Suprapubic skin (tissue), 4 donors: ENCODE results near the gene SNRNP70. TPM values are rescaled to one million over a fixed set of nuclear protein-coding genes. Genes with fewer than 3 reads are reported as not detected.

Experiments
- DNase-seq, 2 donors: peaks; one replicate each; pipeline ENCODE4 v3.0.0-alpha.2; 2019; ENCODE audit warnings: low spot score in 2 of 2
- H3K27ac ChIP-seq: fragments of 200-600 bp; sonication (generic); one replicate; pipeline ENCODE4 v1.5.1; 2019
- H3K27me3 ChIP-seq: fragments of 200-600 bp; sonication (generic); one replicate; pipeline ENCODE4 v1.5.1; 2019
- H3K36me3 ChIP-seq: fragments of 200-600 bp; sonication (generic); one replicate; pipeline ENCODE4 v1.5.1; 2019
- H3K4me1 ChIP-seq: fragments of 200-600 bp; sonication (generic); one replicate; pipeline ENCODE4 v1.5.1; 2019
- H3K4me3 ChIP-seq: fragments of 200-600 bp; sonication (generic); one replicate; pipeline ENCODE4 v1.5.1; 2019; ENCODE audit warnings: mild to moderate bottlenecking
- H3K9me3 ChIP-seq: fragments of 200-600 bp; sonication (generic); one replicate; pipeline ENCODE4 v1.5.1; 2019
- EP300 ChIP-seq: sonication (generic); formaldehyde crosslinking; IDR thresholded peaks from one replicate; pipeline ENCODE4 v1.6.1; 2017; ENCODE audit warnings: antibody characterized with exemption
- POLR2A ChIP-seq, 2 donors: fragments of 450-650 bp; IDR thresholded peaks; one replicate each; pipeline ENCODE4 v1.6.1; 2017; ENCODE audit warnings: antibody characterized with exemption in 2 of 2, mild to moderate bottlenecking in 2 of 2, moderate library complexity in 2 of 2
- POLR2AphosphoS5 ChIP-seq, 3 donors: sonication (generic); formaldehyde crosslinking; IDR thresholded peaks; one replicate each; pipeline ENCODE4 v1.6.1; 2017; ENCODE audit warnings: antibody characterized with exemption in 3 of 3
- WGBS: methylation state at CpG from one replicate; pipeline ENCODE4 v1.1.5; 2018; 5-methylcytosine and 5-hydroxymethylcytosine counted together
- total RNA-seq, 4 donors: library from RNA; depleted of rRNA; stranded (reverse); fragments of >200 nt; gene quantifications; one replicate each; pipeline ENCODE4 v1.1.0, GENCODE V29; 2016
- TF ChIP-seq, protein P1 (sequence below), 2 donors: fragments of 200-600 bp in 1 of 2; fragments of 450-650 bp in 1 of 2; sonication (generic) in 1 of 2; IDR thresholded peaks; one replicate each; pipeline ENCODE4 v1.5.1; 2016 to 2019; ENCODE audit warnings: antibody characterized with exemption in 2 of 2, mild to moderate bottlenecking in 1 of 2, moderate library complexity in 1 of 2

SNRNP70 gene
- total RNA-seq, 4 donors from 2014 or later, result 207 to 788 (median 322) TPM

DNA sequence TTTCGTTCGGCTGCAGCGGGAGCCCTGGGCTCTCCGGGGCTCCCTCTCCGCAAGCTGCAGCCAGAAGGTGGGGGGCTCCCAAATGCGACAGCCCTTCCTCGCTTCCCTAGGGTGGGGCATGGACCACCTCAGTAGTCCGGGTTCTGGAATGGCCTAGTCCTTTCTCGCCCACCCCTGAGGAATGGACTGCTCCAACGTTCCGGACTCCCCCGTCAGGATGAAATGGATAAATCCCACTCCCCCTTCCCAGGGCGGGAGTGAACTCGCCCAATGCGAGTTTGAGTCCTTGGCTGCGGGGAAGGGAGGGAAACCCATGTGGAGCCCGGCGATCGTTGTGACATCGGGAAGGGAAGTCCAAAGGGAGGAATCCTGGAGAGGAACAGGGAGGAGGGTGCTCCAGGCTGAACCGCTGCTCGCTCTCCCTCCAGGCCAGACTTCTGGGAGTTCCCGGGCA, 64.4 kb downstream of the SNRNP70 start:
- H3K4me1 ChIP-seq, result peaks cover 51% of the 10 kb centered on the region
- DNase-seq, result peak; percentile 88 to 89
- no peaks in the 10 kb centered on the region for H3K9me3 ChIP-seq
- TF ChIP-seq, protein P1, sequence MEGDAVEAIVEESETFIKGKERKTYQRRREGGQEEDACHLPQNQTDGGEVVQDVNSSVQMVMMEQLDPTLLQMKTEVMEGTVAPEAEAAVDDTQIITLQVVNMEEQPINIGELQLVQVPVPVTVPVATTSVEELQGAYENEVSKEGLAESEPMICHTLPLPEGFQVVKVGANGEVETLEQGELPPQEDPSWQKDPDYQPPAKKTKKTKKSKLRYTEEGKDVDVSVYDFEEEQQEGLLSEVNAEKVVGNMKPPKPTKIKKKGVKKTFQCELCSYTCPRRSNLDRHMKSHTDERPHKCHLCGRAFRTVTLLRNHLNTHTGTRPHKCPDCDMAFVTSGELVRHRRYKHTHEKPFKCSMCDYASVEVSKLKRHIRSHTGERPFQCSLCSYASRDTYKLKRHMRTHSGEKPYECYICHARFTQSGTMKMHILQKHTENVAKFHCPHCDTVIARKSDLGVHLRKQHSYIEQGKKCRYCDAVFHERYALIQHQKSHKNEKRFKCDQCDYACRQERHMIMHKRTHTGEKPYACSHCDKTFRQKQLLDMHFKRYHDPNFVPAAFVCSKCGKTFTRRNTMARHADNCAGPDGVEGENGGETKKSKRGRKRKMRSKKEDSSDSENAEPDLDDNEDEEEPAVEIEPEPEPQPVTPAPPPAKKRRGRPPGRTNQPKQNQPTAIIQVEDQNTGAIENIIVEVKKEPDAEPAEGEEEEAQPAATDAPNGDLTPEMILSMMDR (IDR thresholded peaks at IDR 0.05), result no peak
- no peak for TF ChIP-seq POLR2A (IDR thresholded peaks at IDR 0.05)
- TF ChIP-seq EP300, result no peak
- TF ChIP-seq POLR2AphosphoS5 (IDR thresholded peaks at IDR 0.05), result peak in 2 of 3 donors; percentile 40 to 51
- peak overlapping the region; percentile 69 for H3K4me3 ChIP-seq
- no peaks in the 10 kb centered on the region for H3K27me3 ChIP-seq
- peak overlapping the region; percentile 84 for H3K27ac ChIP-seq
- no peaks in the 10 kb centered on the region for H3K36me3 ChIP-seq
- WGBS, result 0% methylated on average over 8 of the region's 23 CpGs

DNA sequence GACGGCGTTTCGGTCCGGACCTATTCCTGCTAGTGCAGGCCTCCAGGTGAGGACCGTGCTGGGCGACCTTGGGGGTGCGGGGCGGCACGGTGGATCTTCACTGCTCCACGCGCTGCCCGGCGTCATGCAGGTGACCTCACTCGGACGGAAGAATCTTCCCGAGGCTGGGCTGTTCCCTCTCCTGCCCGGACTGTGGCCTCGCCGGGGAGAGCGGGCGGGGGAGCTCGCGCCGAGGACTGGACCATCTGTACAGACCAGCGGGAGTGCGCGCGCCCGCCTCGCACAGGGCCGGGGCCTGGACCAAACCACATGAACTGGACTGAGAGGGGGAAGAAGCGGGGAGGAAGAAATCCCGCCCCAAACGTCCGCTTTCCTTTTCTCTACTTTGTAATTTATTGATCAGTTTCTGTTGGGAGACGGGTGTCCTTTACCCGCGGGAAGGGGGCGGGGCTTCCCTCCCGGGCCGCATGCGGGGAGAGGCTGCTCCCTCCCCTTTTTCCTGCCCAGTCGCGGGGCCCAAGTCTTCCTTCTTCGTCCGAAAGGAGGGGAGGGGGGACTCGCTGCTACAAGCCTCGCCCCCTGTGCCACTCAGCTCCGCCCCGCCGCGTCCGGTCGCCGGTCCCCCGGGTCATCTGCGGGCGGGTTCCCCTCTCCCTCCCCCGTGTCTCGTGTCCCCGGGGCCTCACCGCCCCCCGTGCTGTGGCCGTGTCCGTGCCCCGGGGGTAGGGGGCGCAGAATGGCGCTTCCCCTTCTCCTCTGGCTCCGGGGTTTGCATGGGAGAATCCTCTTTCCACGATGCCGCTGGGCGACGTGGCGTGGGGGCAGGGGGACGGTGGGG, 65.1 kb downstream of the SNRNP70 start:
- Histone ChIP-seq H3K9me3 (no peaks in the 10 kb centered on the region), H3K4me3 (peak overlapping the region; percentile 69), H3K4me1 (peaks cover 50% of the 10 kb centered on the region), H3K27me3 (no peaks in the 10 kb centered on the region), H3K36me3 (no peaks in the 10 kb centered on the region), H3K27ac (peak overlapping the region; percentile 84)
- TF ChIP-seq EP300 (no peak), POLR2AphosphoS5 (IDR thresholded peaks at IDR 0.05) (peak in 1 of 3 donors; percentile 5), POLR2A (IDR thresholded peaks at IDR 0.05) (no peak)
- TF ChIP-seq, protein P1 (IDR thresholded peaks at IDR 0.05), result no peak
- DNase-seq, result peak; percentile 87 to 91
- 1% methylated on average over 42 of the region's 75 CpGs for WGBS

DNA sequence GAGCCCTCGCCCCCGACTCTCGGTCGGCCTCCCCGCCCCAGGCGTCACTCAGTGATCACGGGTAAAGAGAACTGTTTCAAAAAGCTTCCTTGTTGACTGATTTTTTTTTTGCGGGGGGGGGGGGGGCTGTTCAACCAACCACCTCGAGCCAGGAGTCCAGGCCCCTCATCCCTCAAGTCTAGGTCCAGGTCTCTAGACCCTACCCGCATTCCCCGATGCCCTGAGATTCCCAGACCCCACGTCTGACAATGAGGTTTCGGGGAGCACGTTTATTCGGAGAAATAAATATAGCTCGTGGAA, 65.6 kb downstream of the SNRNP70 start:
- H3K27me3 ChIP-seq, result no peaks in the 10 kb centered on the region
- H3K36me3 ChIP-seq, result no peaks in the 10 kb centered on the region
- no peaks in the 10 kb centered on the region for H3K9me3 ChIP-seq
- peak overlapping the region; percentile 69 for H3K4me3 ChIP-seq
- no peak for TF ChIP-seq POLR2A (IDR thresholded peaks at IDR 0.05)
- TF ChIP-seq POLR2AphosphoS5 (IDR thresholded peaks at IDR 0.05), result no peak
- TF ChIP-seq EP300, result no peak
- TF ChIP-seq, protein P1 (IDR thresholded peaks at IDR 0.05), result no peak
- DNase-seq, result no peak
- 17% methylated on average over 9 of the region's 16 CpGs for WGBS
- peak overlapping the region; percentile 84 for H3K27ac ChIP-seq
- H3K4me1 ChIP-seq, result peaks cover 44% of the 10 kb centered on the region

DNA sequence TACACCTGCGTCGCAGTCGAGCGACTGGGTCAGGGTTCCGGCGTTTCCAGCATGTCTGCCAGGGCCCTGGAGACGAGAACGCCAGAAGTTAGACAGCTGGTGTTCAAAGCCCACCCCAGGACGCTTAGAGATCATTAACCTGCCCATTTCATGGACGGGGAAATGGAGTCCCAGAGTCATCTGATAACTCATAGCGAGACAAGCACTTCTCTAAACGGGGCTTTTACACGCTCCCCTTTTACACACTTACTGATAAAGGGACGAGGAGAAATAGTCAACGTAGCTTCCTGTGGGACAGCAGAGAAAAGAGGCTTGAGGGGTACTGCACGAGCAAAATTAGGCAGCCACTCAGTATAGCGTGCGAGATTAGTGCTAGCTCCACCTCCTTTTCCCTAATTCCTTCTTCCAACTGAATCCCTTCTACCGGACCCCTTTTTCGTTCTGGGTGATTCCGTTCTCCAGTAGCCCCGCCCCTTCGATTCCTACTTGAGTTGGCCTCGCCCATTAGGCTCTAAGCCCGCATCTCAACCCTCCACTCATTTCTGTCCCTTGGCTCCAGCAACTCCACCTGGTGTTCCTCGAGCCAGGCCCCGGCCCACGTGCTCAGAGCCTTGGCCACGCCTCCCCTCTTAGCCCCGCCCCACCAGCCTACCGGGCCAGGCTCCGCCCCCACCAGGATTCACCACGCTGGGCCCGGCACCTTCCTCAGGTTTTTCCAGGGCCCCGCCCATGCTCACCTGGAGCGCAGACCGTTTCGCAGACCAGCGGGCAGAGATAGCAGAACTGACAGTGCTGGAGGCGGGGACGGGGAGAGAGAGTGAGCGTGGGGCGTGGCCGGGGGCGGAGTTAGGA, 66.2 kb downstream of the SNRNP70 start:
- Histone ChIP-seq H3K27me3 (no peaks in the 10 kb centered on the region), H3K4me1 (peaks cover 38% of the 10 kb centered on the region), H3K36me3 (no peaks in the 10 kb centered on the region), H3K27ac (peak overlapping the region; percentile 84), H3K9me3 (no peaks in the 10 kb centered on the region), H3K4me3 (peak overlapping the region; percentile 69)
- TF ChIP-seq POLR2A (IDR thresholded peaks at IDR 0.05), result no peak
- no peak for TF ChIP-seq EP300
- TF ChIP-seq POLR2AphosphoS5 (IDR thresholded peaks at IDR 0.05), result no peak
- TF ChIP-seq, protein P1 (IDR thresholded peaks at IDR 0.05), result no peak
- whole genome bisulfite sequencing, result 4% methylated on average over 45 of the region's 45 CpGs
- DNase-seq, result peak; percentile 92

DNA sequence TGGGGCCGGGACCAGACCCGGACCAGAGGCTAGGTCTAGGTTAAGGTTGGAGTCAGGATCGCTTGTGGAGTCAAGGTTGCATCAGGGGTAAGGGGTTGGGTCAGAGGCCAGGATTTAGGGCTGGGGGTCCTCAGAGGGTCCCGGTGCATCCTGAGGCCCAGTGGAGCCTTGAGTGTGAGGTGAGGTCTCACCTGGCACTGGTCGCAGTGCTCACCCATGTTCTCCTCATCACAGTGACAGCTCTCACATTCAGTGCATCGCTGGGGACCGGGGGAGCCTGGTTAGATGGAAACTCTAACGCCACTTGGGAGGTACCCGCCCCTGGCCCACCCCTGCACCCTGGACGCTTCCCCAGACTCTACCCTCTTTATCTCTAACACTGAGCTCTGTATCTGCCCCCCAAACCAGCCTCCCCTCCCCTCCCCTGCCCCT, 66.9 kb downstream of the SNRNP70 start:
- WGBS, result 27% methylated on average over 8 of the region's 10 CpGs
- Histone ChIP-seq H3K27me3 (no peaks in the 10 kb centered on the region), H3K4me1 (peaks cover 39% of the 10 kb centered on the region), H3K36me3 (no peaks in the 10 kb centered on the region), H3K9me3 (no peaks in the 10 kb centered on the region), H3K27ac (no peak overlapping the region), H3K4me3 (peak overlapping the region; percentile 69)
- no peak for DNase-seq
- TF ChIP-seq EP300 (no peak), POLR2A (IDR thresholded peaks at IDR 0.05) (no peak), POLR2AphosphoS5 (IDR thresholded peaks at IDR 0.05) (no peak)
- TF ChIP-seq, protein P1 (IDR thresholded peaks at IDR 0.05), result no peak
